Omental fat pad (tissue), 4 donors: ENCODE data around the gene CIROP. TPM values are rescaled to one million over a fixed set of nuclear protein-coding genes. Genes with fewer than 3 reads are reported as not detected.

Source experiments
- ATAC-seq: fragments of 150-250 bp; one replicate; pipeline ENCODE4 v1.9.1; 2016; ENCODE audit warnings: mild to moderate bottlenecking, moderate library complexity; ENCODE audit not compliant: low FRiP score
- DNase-seq: peaks from one replicate; pipeline ENCODE4 v3.0.0-alpha.2; 2019; ENCODE audit warnings: low spot score
- total RNA-seq, 4 donors: library from RNA; depleted of rRNA; stranded (reverse); fragments of >200 nt; gene quantifications; one replicate each; pipeline ENCODE4 v1.1.0, GENCODE V29; 2016
- TF ChIP-seq, protein P1 (sequence below), 3 donors: fragments of 450-650 bp; IDR thresholded peaks; one replicate each; pipeline ENCODE4 v1.5.1; 2016 to 2017; ENCODE audit warnings: antibody characterized with exemption in 3 of 3, mild to moderate bottlenecking in 3 of 3, moderate library complexity in 2 of 3

The CIROP gene, protein sequence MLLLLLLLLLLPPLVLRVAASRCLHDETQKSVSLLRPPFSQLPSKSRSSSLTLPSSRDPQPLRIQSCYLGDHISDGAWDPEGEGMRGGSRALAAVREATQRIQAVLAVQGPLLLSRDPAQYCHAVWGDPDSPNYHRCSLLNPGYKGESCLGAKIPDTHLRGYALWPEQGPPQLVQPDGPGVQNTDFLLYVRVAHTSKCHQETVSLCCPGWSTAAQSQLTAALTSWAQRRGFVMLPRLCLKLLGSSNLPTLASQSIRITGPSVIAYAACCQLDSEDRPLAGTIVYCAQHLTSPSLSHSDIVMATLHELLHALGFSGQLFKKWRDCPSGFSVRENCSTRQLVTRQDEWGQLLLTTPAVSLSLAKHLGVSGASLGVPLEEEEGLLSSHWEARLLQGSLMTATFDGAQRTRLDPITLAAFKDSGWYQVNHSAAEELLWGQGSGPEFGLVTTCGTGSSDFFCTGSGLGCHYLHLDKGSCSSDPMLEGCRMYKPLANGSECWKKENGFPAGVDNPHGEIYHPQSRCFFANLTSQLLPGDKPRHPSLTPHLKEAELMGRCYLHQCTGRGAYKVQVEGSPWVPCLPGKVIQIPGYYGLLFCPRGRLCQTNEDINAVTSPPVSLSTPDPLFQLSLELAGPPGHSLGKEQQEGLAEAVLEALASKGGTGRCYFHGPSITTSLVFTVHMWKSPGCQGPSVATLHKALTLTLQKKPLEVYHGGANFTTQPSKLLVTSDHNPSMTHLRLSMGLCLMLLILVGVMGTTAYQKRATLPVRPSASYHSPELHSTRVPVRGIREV
- under 1 TPM in 1 of 4 donors, not detected in 3; 0.25 TPM for total RNA-seq

DNA sequence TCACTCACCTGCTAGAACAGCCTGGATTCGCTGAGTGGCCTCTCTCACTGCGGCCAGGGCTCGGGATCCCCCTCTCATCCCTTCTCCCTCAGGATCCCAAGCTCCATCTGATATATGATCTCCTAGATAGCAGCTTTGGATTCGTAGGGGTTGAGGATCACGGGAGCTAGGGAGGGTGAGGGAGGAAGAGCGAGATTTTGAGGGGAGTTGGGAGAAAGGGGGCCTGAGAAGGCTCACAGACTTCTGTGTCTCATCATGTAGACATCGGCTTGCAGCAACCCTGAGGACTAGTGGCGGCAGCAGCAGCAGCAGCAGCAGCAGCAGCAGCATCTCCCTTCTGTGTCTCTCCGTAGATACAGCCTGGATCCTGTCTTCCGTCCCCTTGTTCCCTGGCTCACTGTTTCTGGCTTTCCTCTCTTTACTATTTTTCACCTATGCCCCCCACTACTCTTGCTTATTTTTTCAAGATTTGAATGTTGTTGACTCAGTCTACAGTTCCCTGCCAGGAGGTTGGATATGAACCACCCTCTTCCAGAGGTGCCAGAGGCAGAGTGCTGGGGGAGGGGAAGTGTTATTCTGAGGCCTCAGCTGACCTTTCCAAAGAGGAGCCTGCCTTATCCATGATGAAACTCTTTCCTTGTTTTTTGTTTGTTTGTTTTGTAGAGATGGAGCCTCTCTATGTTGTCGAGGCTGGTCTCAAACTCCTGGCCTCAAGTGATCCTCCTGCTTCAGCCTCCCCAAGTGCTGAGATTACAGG is at the start of gene CIROP:
Gene CIROP (minus strand): TSS at position 399 of the 757 bp plus-strand sequence. CDS start 69 bp downstream, at position 330.
- DNase-seq (no peak), ATAC-seq (no peak)
- TF ChIP-seq, protein P1, sequence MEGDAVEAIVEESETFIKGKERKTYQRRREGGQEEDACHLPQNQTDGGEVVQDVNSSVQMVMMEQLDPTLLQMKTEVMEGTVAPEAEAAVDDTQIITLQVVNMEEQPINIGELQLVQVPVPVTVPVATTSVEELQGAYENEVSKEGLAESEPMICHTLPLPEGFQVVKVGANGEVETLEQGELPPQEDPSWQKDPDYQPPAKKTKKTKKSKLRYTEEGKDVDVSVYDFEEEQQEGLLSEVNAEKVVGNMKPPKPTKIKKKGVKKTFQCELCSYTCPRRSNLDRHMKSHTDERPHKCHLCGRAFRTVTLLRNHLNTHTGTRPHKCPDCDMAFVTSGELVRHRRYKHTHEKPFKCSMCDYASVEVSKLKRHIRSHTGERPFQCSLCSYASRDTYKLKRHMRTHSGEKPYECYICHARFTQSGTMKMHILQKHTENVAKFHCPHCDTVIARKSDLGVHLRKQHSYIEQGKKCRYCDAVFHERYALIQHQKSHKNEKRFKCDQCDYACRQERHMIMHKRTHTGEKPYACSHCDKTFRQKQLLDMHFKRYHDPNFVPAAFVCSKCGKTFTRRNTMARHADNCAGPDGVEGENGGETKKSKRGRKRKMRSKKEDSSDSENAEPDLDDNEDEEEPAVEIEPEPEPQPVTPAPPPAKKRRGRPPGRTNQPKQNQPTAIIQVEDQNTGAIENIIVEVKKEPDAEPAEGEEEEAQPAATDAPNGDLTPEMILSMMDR (IDR thresholded peaks at IDR 0.05), result no peak

DNA sequence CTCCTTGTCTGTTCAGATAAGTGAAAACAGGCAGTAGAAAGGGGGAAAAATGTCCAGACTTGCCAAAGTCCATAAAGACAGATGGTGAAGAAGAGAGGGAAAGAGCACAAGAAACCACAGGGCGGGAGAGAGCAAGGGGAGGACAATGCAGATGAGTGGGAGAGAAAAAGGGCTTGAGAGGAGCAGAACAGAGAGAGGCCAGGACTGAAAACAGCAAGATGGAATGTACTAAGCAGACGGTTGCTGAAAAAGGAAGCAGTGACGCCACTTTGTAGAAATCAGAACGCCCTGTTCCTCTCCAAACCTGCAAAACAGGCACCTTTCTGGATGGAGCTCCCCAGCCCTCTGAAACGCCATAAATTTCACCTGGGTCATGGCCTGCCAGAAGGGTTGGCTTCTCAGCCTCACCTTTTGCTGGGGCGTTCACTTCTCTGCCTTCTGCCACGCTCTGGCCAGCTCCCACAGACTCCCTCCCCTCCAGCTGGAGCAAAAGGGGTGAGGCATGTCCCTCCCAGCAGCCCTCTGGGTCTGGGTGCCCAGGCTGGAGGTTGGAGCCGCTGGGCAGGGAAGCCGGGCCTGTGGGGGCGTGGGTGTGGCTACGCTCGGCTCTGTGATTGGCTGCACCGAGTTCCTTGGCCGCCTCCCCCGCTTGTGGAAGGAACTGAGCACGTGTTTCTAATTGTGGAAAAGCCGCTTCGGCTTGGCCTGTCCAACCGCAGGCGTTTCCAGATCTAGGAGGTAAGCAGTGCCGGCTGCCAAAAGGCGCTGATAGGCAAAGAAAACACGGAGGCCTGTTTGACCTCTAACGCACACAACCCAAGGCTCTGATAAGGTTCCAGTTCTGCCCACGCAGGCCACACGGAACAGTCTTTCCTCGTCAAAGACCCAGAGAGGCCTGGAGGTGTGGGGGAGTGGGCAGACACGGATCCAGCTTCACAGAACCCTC is 49.3 kb upstream of the CIROP start:
- ATAC-seq, result peak; percentile 80
- TF ChIP-seq, protein P1 (IDR thresholded peaks at IDR 0.05), result no peak
- peak; percentile 71 for DNase-seq

DNA sequence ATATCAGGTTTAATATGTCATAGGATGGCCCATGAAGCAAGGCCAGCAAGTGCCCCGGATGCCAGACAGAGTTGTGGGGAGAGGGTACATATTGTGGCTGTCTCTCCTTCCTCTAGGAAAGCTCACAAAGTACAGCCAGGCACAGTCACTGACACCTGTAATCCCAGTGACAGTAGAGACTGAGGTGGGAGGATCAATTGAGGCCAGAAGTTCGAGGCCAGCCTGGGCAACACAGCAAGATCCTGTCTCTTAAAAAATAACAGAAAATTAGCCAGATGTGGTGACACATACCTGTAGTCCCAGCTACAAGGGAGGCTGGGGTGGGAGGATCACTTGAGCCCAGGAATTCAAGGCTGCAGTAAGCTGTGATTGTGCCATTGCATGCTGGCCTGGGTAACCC is 46.6 kb upstream of the CIROP start:
- ATAC-seq (no peak), DNase-seq (no peak)
- TF ChIP-seq, protein P1 (IDR thresholded peaks at IDR 0.05), result no peak

DNA sequence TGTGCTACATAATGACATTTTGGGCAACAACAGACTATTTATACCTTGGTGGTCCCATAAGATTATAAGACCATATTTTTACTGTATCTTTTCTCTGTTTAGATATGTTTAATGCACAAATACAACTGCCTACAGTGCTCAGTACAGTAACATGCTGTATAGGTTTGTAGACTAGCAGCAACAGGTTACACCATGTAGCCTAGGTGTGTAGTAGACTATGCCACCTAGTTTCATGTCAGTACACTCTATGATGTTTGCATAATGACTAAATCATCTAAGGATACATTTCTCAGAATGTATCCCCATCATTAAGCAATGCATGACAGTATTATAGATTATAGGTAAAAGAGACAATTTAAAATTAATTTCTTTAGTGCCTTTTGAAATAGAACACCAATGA is 45.0 kb upstream of the CIROP start:
- DNase-seq, result no peak
- no peak for ATAC-seq
- TF ChIP-seq, protein P1 (IDR thresholded peaks at IDR 0.05), result no peak

DNA sequence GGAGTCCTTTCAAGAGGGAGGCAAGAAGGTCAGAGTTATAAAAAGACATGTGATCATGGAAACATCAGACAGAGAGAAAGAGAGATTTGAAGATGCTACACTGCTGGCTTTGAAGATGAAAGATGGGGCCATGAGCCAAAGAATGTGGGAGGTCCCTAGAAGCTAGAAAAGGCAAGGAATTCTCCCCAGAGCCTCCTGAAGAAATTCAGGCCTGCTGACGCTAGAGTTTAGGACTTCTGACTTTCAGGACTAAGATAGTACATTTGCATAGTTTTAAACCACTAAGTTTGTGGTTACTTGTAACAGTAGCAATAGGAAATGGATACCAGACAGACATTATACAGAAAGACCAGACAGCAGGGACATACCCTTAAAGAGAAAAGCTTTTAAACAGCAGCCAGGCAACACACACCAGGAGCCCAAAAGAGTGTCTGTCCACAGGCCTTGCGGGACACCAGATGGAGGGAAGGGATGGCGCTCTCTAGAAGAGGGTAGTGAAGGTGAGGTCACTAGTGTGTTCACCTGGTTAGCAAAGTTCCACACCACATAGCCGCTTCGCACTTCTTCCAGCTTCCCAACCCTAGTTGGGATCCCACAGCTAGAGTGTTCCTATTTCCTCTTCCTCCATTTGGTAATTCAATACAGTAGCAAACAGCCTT is 43.9 kb upstream of the CIROP start:
- no peak for DNase-seq
- no peak for ATAC-seq
- TF ChIP-seq, protein P1 (IDR thresholded peaks at IDR 0.05), result no peak
